DND-41 (cell line): ENCODE measurements around the gene TUBA3E.
"Not testable (repeated sequence)": the region's sequence is repeated elsewhere in the genome, so short reads cannot be mapped to it uniquely, and the experiment has no call there.

Source experiments
- ATAC-seq: fragments of 200-7000 bp; cut with Tn5 transposase; 3 replicates; pipeline ENCODE4 v1.9.1; 2021; ENCODE audit warnings: low read depth; ENCODE audit not compliant: insufficient read depth
- DNase-seq: peaks from one replicate; pipeline ENCODE4 v3.0.0-alpha.2; 2020
- H2AFZ ChIP-seq: 2 replicates; pipeline ENCODE4 v1.6.0; 2012; ENCODE audit warnings: low read depth, low read length
- H3K27ac ChIP-seq: 2 replicates; pipeline ENCODE4 v1.5.1; 2012; ENCODE audit warnings: low read length, inconsistent platforms
- H3K27me3 ChIP-seq: fragments of 200-600 bp; sonication (generic); 2 replicates; pipeline ENCODE4 v1.6.0; 2012; ENCODE audit warnings: low read length, mild to moderate bottlenecking, inconsistent platforms; ENCODE audit not compliant: insufficient read depth, poor library complexity
- H3K36me3 ChIP-seq: 2 replicates; pipeline ENCODE4 v1.5.1; 2012; ENCODE audit warnings: low read length, inconsistent platforms; ENCODE audit not compliant: insufficient read depth
- H3K4me1 ChIP-seq: 2 replicates; pipeline ENCODE4 v1.5.1; 2012; ENCODE audit warnings: mild to moderate bottlenecking, low read length; ENCODE audit not compliant: insufficient read depth
- H3K4me2 ChIP-seq: 2 replicates; pipeline ENCODE4 v1.6.0; 2012; ENCODE audit warnings: mild to moderate bottlenecking, moderate library complexity, low read length, inconsistent platforms; ENCODE audit not compliant: insufficient read depth
- H3K4me3 ChIP-seq, 2 experiments: fragments of 200-600 bp in 1 of 2; shearing (Covaris generic) in 1 of 2; 2 replicates each; pipeline ENCODE4 v1.5.1; 2012 to 2016; ENCODE audit warnings: inconsistent platforms in 2 of 2, low read length in 2 of 2, mild to moderate bottlenecking in 2 of 2, low read depth in 1 of 2, moderate library complexity in 1 of 2
- H3K79me2 ChIP-seq: 2 replicates; pipeline ENCODE4 v1.6.0; 2012; ENCODE audit warnings: low read length, inconsistent platforms; ENCODE audit not compliant: insufficient read depth
- H3K9ac ChIP-seq: 2 replicates; pipeline ENCODE4 v1.6.0; 2012; ENCODE audit warnings: low read depth, mild to moderate bottlenecking, inconsistent platforms, low read length, moderate library complexity
- H3K9me3 ChIP-seq: 2 replicates; pipeline ENCODE4 v1.5.1; 2012; ENCODE audit warnings: low read length, moderate library complexity, mild to moderate bottlenecking, inconsistent platforms; ENCODE audit not compliant: insufficient read depth, severe bottlenecking
- H4K20me1 ChIP-seq: 2 replicates; pipeline ENCODE4 v1.6.0; 2012; ENCODE audit warnings: low read length; ENCODE audit not compliant: insufficient read depth
- EZH2 ChIP-seq: IDR thresholded peaks from 3 replicates; pipeline ENCODE4 v1.6.1; 2012; ENCODE audit warnings: borderline replicate concordance, low read depth, mild to moderate bottlenecking, moderate library complexity, low read length, inconsistent platforms; ENCODE audit not compliant: severe bottlenecking
- TF ChIP-seq, protein P1 (sequence below): IDR thresholded peaks from 2 replicates; pipeline ENCODE4 v1.5.1; 2012; ENCODE audit warnings: borderline replicate concordance, low read length, moderate library complexity, mild to moderate bottlenecking; ENCODE audit not compliant: poor library complexity, severe bottlenecking; ENCODE audit errors: extremely low read depth

Gene TUBA3E

DNA sequence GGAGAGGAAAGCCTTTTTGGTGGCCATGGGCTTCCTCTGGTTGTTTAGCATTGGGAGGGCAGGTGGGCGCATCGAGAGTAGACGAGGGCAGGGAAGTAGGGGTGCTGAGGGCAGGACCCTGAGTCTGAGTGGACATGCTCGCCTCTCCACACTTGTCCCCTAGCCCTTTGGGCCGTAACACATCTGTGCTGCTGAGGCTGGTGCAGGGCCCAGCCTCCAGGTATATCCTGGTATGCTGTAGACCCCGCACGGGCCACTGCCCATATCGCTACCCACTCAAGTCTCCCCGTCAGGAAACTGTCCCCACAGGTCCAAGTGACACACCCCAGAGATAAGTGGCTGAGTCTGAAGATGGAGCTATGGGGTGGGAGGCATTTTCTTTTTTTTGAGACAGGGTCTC, 39.6 kb downstream of the TUBA3E start:
- H3K4me2 ChIP-seq: no peak overlapping the region
- H3K79me2 ChIP-seq: no peaks in the 10 kb centered on the region
- H3K9ac ChIP-seq: no peak overlapping the region
- no peaks in the 10 kb centered on the region for H3K4me1 ChIP-seq
- peaks cover 17% of the 10 kb centered on the region; the same call in 1 of the 2 replicates for H4K20me1 ChIP-seq
- no peak for ATAC-seq
- peaks cover 74% of the 10 kb centered on the region for H3K36me3 ChIP-seq
- H3K9me3 ChIP-seq: no peaks in the 10 kb centered on the region
- no peak overlapping the region for H3K27ac ChIP-seq
- H2AFZ ChIP-seq: no peak overlapping the region
- no peak for DNase-seq
- TF ChIP-seq, protein P1, sequence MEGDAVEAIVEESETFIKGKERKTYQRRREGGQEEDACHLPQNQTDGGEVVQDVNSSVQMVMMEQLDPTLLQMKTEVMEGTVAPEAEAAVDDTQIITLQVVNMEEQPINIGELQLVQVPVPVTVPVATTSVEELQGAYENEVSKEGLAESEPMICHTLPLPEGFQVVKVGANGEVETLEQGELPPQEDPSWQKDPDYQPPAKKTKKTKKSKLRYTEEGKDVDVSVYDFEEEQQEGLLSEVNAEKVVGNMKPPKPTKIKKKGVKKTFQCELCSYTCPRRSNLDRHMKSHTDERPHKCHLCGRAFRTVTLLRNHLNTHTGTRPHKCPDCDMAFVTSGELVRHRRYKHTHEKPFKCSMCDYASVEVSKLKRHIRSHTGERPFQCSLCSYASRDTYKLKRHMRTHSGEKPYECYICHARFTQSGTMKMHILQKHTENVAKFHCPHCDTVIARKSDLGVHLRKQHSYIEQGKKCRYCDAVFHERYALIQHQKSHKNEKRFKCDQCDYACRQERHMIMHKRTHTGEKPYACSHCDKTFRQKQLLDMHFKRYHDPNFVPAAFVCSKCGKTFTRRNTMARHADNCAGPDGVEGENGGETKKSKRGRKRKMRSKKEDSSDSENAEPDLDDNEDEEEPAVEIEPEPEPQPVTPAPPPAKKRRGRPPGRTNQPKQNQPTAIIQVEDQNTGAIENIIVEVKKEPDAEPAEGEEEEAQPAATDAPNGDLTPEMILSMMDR: no peak
- H3K27me3 ChIP-seq: no peaks in the 10 kb centered on the region
- H3K4me3 ChIP-seq: no peak overlapping the region

DNA sequence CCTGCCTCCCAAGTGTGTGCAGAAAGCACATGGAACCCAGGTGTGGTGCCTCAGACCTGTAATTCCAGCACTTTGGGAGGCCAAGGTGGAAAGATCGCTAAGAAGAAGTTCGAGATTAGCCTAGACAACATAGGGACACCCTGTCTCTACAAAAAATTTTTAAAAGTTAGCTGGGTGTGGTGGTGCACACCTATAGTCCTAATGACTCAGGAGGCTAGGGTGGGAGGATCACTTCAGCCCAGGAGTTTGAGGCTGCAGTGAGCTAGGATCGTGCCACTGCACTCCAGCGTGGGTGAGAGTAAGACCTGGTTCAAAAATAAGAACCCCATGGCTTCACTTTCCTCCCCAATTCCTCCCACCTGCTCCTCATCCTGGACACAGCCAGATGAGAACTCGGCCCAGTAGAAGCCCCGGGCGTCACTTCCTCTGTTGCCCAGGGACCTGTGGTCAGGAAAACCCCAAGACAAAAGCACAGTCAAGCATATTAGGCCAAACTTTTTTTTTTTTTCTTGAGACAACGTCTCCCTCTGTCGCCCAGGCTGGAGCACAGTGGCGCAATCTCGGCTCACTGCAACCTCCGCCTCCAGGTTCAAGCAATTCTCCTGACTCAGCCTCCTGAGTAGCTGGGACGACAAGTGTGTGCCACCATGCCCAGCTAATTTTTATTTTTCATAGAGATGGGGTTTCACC, 40.3 kb downstream of the TUBA3E start:
- H3K27ac ChIP-seq, H2AFZ ChIP-seq, H3K4me2 ChIP-seq, ATAC-seq, H3K4me3 ChIP-seq, H3K27me3 ChIP-seq, H3K9me3 ChIP-seq, H3K79me2 ChIP-seq, H3K4me1 ChIP-seq, DNase-seq, H3K9ac ChIP-seq: not testable (repeated sequence)
- H4K20me1 ChIP-seq: peaks cover 15% of the 10 kb centered on the region; the same call in 1 of the 2 replicates
- peaks cover 75% of the 10 kb centered on the region for H3K36me3 ChIP-seq

DNA sequence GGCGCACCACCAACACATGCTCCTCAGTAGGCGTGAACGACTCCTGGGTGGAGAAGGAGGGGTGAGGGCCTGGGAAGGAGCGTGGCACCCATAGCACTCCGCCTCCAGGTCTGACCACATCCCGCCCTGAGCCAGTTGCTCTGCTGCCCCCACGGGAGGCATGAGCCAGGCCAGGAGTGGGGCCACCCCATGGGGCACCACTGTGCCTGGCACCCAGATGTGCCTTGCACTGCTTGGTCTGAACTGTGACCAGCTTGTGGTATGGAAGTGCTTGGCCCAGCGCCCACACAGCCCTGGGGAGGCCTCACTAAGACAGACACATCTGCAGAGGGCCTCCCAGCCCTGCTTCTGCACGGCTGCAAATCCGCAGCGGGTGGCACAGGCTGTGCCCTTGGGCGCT, 40.9 kb downstream of the TUBA3E start:
- not testable (repeated sequence) for H3K4me1 ChIP-seq, H3K9ac ChIP-seq, H3K9me3 ChIP-seq, H3K4me3 ChIP-seq, H2AFZ ChIP-seq, H3K27me3 ChIP-seq, H3K79me2 ChIP-seq, H3K27ac ChIP-seq, DNase-seq, H3K4me2 ChIP-seq
- ATAC-seq: peak; percentile 29
- H3K36me3 ChIP-seq: peaks cover 75% of the 10 kb centered on the region
- H4K20me1 ChIP-seq: 0 out of 2 replicates have a peak, but pooled peaks cover 12% of the 10 kb centered on the region

DNA sequence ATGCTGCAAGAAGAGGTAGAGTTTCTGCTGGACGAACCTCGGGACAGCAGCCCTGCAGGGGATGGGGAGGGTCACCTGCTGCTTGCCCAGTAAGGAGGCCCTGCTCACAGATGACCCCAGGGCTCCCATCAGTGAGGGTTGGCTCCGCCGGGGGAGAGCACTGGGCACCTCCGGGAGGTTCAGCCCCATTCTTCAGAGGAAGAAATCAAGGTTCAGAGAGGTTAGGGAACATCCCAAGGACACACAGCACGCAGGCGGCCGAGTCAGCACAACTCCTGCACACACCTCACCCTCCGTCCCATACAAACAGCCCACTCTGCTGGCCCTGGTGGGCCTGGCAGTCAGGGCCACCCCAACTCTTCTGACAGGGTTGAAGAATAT, 41.6 kb downstream of the TUBA3E start:
- H3K9me3 ChIP-seq: no peaks in the 10 kb centered on the region
- ATAC-seq: no peak
- no peak overlapping the region for H2AFZ ChIP-seq
- H3K79me2 ChIP-seq: no peaks in the 10 kb centered on the region
- no peak overlapping the region for H3K4me2 ChIP-seq
- no peak overlapping the region for H3K9ac ChIP-seq
- H4K20me1 ChIP-seq: peaks cover 17% of the 10 kb centered on the region; the same call in 1 of the 2 replicates
- H3K27me3 ChIP-seq: no peaks in the 10 kb centered on the region
- no peak overlapping the region for H3K4me3 ChIP-seq
- peaks cover 77% of the 10 kb centered on the region for H3K36me3 ChIP-seq
- no peaks in the 10 kb centered on the region for H3K4me1 ChIP-seq
- TF ChIP-seq, protein P1: no peak
- no peak for TF ChIP-seq EZH2
- DNase-seq: no peak
- H3K27ac ChIP-seq: no peak overlapping the region
